Activated naive CD8-positive, alpha-beta T cell treated with anti-CD3 and anti-CD28 coated beads, Interleukin-2, amount 50 U/mL, for 24 hours (primary cell): ENCODE measurements around the gene DPH5.
"Not testable (repeated sequence)": the region's sequence is repeated elsewhere in the genome, so short reads cannot be mapped to it uniquely, and the experiment has no call there.

ENCODE experiments used
- ATAC-seq: fragments of 150-1000 bp; cut with Tn5 transposase; one replicate; pipeline ENCODE4 v1.10.0; 2021
- DNase-seq: peaks from one replicate; pipeline ENCODE4 v3.0.0; 2021
- H3K27ac Mint-ChIP-seq: one replicate; pipeline ENCODE4 v1.8.0; 2021; ENCODE audit warnings: mild to moderate bottlenecking, mixed read lengths
- H3K27me3 Mint-ChIP-seq: one replicate; pipeline ENCODE4 v1.8.0; 2021; ENCODE audit warnings: mixed read lengths
- H3K36me3 Mint-ChIP-seq: one replicate; pipeline ENCODE4 v1.8.0; 2021; ENCODE audit warnings: low read depth, mixed read lengths
- H3K4me1 Mint-ChIP-seq: one replicate; pipeline ENCODE4 v1.8.0; 2021; ENCODE audit warnings: mixed read lengths
- H3K4me3 Mint-ChIP-seq: one replicate; pipeline ENCODE4 v1.8.0; 2021; ENCODE audit warnings: mild to moderate bottlenecking, moderate library complexity, mixed read lengths
- H3K9me3 Mint-ChIP-seq: one replicate; pipeline ENCODE4 v1.8.0; 2021; ENCODE audit warnings: mixed read lengths

The DPH5 gene, protein sequence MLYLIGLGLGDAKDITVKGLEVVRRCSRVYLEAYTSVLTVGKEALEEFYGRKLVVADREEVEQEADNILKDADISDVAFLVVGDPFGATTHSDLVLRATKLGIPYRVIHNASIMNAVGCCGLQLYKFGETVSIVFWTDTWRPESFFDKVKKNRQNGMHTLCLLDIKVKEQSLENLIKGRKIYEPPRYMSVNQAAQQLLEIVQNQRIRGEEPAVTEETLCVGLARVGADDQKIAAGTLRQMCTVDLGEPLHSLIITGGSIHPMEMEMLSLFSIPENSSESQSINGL

DNA sequence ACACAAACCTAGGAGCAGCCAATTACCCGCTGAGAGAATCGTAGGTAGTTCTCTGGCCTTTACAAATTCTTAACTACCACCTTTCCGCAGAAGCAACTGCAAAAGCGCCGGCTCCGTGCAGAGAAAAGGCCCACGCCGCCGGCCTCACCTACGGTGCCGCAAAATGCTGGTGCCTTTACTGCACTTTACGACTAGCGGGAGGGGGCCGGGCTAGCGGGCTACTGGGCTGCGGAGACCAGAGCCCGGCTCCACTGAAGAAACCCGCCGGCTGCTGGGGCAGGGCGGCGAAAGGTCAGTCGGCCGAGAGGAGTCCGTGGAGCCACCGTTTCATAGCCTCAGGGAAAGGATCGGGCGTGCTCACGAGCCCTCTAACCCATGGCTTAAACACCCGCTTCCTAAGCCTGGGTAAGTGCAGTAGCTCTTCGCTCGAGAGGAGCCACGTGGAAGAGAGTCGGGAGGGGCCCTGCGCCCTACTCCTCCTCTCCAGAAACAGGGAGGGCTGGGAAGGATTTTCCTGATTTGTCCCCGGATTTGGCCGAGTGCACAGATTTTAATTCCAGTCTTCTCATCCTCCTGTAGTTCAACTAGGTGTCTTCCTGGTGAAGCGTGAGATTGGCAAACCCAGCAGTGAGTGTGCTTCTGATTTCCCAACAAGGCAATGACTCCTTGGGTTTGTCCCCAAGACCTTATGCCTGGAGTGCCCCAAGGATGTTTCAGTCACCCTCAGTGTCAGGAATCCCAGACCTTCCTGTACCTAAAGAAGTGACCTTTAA, at the start of gene DPH5:
DPH5 (minus strand) TSS at position 128 of the 773 bp plus-strand sequence. CDS start 341 bp downstream, outside the sequence.
- Mint-ChIP-seq H3K27ac (peak within 1 kb of the TSS; percentile 99), H3K4me1 (peaks cover 74% of the 10 kb centered on the region), H3K36me3 (peaks cover 68% of the 10 kb centered on the region), H3K9me3 (no peaks in the 10 kb centered on the region), H3K4me3 (peak within 1 kb of the TSS; percentile 100), H3K27me3 (no peaks in the 10 kb centered on the region)
- DNase-seq (peak; percentile 90), ATAC-seq (peak; percentile 95)

DNA sequence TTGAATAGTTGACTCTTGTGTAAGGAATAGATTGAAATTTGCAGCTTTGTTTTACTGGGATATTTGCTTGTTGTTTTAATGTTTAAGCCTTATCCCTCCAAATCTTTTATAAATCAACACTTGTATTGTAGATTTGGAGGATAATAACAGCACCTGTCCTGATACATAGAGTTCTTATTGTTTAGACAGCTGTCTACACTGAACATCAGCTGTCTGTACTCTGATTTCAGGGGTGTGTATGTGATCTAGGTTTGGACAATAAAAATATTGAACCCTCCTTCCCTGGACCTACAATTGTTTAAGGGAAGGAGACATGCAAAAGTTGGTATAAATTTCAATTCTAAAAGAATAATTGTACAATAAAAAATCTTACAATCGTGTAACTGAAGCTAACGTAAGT, 48.3 kb upstream of the DPH5 start:
- Mint-ChIP-seq H3K27ac (no peak overlapping the region), H3K4me3 (no peak overlapping the region), H3K27me3 (no peaks in the 10 kb centered on the region), H3K36me3 (peaks cover 17% of the 10 kb centered on the region), H3K4me1 (peaks cover 36% of the 10 kb centered on the region), H3K9me3 (peaks cover 2% of the 10 kb centered on the region)
- ATAC-seq (no peak), DNase-seq (no peak)

GRCh38 chr1:101071470-101071891, 45.9 kb upstream of the DPH5 start:
- no peak overlapping the region for H3K4me3 Mint-ChIP-seq
- peaks cover 51% of the 10 kb centered on the region for H3K4me1 Mint-ChIP-seq
- no peaks in the 10 kb centered on the region for H3K9me3 Mint-ChIP-seq
- DNase-seq, result no peak
- no peak for ATAC-seq
- H3K27ac Mint-ChIP-seq, result no peak overlapping the region
- no peaks in the 10 kb centered on the region for H3K27me3 Mint-ChIP-seq
- peaks cover 7% of the 10 kb centered on the region for H3K36me3 Mint-ChIP-seq

DNA sequence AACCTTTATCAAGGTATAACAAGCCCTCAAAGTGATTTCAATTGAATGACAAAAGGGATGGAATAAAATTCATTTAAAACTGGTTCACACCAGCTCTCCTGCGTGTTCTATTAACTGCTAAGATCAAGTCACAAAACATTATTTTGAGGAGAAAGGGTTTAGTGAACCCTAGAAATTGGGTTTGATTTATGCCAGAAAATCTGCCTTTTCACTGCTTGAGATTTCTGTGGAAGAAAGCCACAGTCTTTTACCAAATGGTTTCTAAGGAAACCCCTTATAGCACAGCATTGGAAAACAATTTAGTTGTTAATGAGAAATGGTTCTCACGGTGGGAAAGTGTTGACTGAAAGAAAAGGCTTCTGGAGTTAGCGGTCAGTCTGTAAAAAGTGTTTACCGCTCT, 43.6 kb upstream of the DPH5 start:
- Mint-ChIP-seq H3K4me3 (no peak overlapping the region), H3K27me3 (no peaks in the 10 kb centered on the region), H3K27ac (no peak overlapping the region), H3K9me3 (no peaks in the 10 kb centered on the region), H3K36me3 (peaks cover 7% of the 10 kb centered on the region), H3K4me1 (peaks cover 66% of the 10 kb centered on the region)
- DNase-seq (no peak), ATAC-seq (no peak)

DNA sequence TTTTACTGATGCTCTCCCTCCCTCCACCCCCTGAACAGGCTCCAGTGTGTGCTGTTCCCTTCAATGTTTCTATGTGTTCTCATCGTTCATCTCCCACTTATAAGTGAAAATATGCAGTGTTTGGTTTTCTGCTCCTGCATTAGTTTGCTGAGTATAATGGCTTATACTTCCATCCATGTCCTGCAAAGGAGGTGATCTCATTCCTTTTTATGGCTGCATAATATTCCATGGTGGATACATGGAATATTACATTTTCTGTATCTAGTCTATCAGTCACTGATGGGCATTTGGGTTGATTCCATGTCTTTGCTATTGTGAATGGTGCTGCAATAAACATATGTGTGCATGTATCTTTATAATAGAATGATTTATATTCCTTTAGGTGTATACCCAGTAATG, 41.4 kb upstream of the DPH5 start:
- not testable (repeated sequence) for DNase-seq, H3K4me3 Mint-ChIP-seq, H3K9me3 Mint-ChIP-seq, H3K27me3 Mint-ChIP-seq, H3K36me3 Mint-ChIP-seq, ATAC-seq, H3K27ac Mint-ChIP-seq
- peaks cover 63% of the 10 kb centered on the region for H3K4me1 Mint-ChIP-seq

DNA sequence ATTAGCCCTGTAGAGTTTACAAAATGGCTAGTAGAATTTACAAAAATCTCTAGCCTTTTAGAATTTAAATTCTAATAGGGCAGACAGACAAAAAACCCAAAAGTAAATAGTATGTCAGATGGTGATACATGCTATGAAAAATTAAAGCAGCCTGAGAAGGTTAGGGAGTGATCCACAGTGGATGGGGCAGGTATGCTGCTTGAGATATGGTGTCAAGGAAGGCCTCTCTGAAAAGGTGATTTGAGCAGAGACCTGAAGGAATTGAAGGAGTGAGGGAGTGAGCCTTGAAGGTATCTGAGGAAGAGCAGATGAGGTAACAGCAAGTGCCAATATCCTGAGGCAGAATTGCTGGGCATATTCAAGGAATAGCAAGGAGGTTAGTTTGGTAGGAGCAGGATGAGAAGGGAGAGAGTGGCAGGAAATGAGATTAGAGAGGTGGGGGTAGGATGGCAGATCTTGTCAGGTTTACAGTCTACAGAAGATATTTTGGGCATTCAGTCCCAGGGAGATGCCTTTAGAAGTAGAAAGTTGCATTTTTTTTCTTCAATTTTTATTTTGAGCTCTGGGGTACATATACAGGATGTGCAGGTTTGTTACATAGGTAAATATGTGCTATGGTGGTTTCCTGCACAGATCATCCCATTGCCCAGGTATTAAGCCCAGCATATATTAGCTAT, 40.8 kb upstream of the DPH5 start:
- no peak for DNase-seq
- Mint-ChIP-seq H3K9me3 (no peaks in the 10 kb centered on the region), H3K4me1 (peaks cover 63% of the 10 kb centered on the region), H3K27ac (peak overlapping the region; percentile 63), H3K4me3 (peak overlapping the region; percentile 18), H3K27me3 (no peaks in the 10 kb centered on the region), H3K36me3 (peaks cover 5% of the 10 kb centered on the region)
- ATAC-seq, result no peak

GRCh38 chr1:101065575-101065974, 40.0 kb upstream of the DPH5 start:
- DNase-seq, result no peak
- Mint-ChIP-seq H3K9me3 (no peaks in the 10 kb centered on the region), H3K4me1 (peaks cover 61% of the 10 kb centered on the region), H3K36me3 (peaks cover 7% of the 10 kb centered on the region), H3K27me3 (no peaks in the 10 kb centered on the region), H3K27ac (peak overlapping the region; percentile 59), H3K4me3 (peak overlapping the region; percentile 39)
- ATAC-seq, result peak; percentile 54

- no peak overlapping the region for H3K27ac Mint-ChIP-seq
Measured at GRCh38 chr1:101064697-101065096, 39.1 kb upstream of the DPH5 start.

GRCh38 chr1:101060992-101061391, 35.4 kb upstream of the DPH5 start:
- Mint-ChIP-seq H3K4me1 (peaks cover 32% of the 10 kb centered on the region), H3K9me3 (peaks cover 6% of the 10 kb centered on the region), H3K4me3 (no peak overlapping the region), H3K27me3 (no peaks in the 10 kb centered on the region), H3K36me3 (peaks cover 13% of the 10 kb centered on the region), H3K27ac (no peak overlapping the region)
- ATAC-seq, result no peak
- DNase-seq, result no peak

More at GRCh38 chr1:101064697-101065096, 39.1 kb upstream of the DPH5 start:
- Mint-ChIP-seq H3K4me1 (peaks cover 54% of the 10 kb centered on the region), H3K4me3 (no peak overlapping the region), H3K9me3 (no peaks in the 10 kb centered on the region), H3K27me3 (no peaks in the 10 kb centered on the region), H3K36me3 (peaks cover 9% of the 10 kb centered on the region)
- no peak for ATAC-seq
- DNase-seq, result no peak

DNA sequence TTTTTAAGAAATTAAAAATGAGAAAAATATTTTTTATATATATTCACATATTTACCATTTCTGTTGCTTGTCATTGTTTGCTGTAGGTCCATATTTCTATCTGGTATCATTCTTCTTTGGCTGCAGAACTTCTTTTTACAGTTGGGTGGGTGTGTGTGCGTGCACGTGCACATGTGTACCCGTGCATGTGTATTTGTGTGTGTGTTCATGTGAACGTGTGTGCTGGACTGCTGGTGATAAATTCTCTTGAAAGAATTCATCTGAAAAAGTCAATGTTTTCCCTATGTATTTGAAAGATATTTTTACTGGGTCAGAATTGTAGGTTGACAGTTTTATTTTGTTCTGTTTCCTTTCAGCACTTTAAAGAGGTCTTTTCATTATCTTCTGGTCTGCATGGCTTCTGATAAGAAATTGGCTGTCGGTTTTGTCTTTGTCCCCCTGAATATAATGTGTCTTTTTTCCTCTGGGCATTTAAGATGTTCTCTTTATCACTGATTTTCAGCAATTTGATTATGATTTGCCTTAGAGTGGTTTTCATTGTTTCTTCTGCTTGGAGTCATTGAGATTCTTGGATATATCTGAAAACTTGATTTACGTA, 34.5 kb upstream of the DPH5 start:
- no peaks in the 10 kb centered on the region for H3K27me3 Mint-ChIP-seq
- peaks cover 28% of the 10 kb centered on the region for H3K4me1 Mint-ChIP-seq
- no peak for ATAC-seq
- peaks cover 6% of the 10 kb centered on the region for H3K9me3 Mint-ChIP-seq
- DNase-seq, result no peak
- peaks cover 13% of the 10 kb centered on the region for H3K36me3 Mint-ChIP-seq
- H3K4me3 Mint-ChIP-seq, result no peak overlapping the region
- no peak overlapping the region for H3K27ac Mint-ChIP-seq

DNA sequence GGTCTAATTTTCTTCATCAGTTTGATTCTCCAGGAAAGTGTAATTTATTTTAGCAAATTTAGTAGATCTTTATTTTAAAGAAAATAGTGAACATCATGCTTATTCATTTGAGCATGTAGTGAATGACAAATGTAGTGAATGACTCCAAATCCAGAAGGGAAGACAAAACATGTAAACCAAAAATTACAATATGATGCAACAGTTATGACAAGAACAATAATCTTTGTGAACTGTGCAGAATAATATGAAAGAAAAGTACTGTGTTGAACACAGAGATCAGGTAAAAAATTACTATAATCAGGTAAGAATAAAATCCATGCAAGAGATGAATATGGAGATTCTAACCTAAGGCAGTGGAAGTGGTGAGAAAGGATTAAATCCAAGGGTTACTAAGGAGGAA, 30.0 kb upstream of the DPH5 start:
- peaks cover 6% of the 10 kb centered on the region for H3K9me3 Mint-ChIP-seq
- DNase-seq (no peak), ATAC-seq (no peak)
- H3K4me1 Mint-ChIP-seq, result peaks cover 24% of the 10 kb centered on the region
- no peaks in the 10 kb centered on the region for H3K27me3 Mint-ChIP-seq
- H3K4me3 Mint-ChIP-seq, result no peak overlapping the region
- H3K36me3 Mint-ChIP-seq, result peaks cover 17% of the 10 kb centered on the region
- H3K27ac Mint-ChIP-seq, result no peak overlapping the region

DNA sequence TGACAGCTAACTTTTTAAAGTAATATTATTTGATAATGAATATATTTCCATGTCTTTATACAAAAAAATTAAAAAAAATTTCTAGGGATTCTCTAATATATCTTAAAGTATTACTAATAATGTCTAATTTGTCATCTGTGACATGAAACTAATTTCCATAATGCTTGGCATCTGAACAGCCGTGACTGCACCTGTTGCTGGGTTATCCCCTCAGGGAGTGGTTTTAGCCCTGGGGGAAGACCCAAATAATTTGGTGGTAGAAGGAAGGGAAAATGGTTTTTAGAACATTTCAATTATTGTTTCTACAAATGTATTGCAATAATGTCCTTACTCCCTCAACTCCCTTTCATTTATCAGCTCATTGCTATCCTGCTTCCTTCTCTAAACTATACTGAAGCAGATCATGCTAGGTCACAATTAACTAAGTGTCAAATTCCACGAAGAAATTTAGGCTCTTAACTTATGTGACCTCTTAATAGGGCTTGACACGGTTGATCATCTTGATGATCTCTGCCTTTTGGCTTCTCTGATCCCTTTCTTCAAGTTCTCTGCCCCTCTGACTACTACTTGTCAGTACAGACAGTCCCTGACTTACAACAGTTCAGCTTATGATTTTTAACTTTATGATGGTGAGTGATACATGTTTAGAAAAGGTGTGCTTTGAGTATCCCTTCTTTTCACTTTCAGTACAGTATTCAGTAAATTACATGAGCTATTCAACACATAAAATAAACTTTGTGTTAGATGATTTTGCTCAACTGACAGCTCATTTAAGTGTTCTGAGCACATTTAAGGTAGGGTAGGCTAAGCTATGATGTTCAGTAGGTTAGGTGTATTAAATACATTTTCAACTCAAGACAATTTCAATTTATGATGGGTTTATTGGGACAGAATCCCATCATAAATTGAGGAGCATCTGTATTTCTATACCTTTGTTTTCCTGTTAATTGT, 26.4 kb upstream of the DPH5 start:
- Mint-ChIP-seq H3K36me3 (peaks cover 6% of the 10 kb centered on the region), H3K4me1 (peaks cover 29% of the 10 kb centered on the region), H3K9me3 (no peaks in the 10 kb centered on the region), H3K27me3 (no peaks in the 10 kb centered on the region), H3K4me3 (no peak overlapping the region), H3K27ac (peak overlapping the region; percentile 5)
- ATAC-seq (peak; percentile 59), DNase-seq (no peak)

- Mint-ChIP-seq H3K27ac (no peak overlapping the region), H3K4me1 (peaks cover 26% of the 10 kb centered on the region), H3K36me3 (peaks cover 11% of the 10 kb centered on the region), H3K4me3 (no peak overlapping the region), H3K27me3 (no peaks in the 10 kb centered on the region), H3K9me3 (no peaks in the 10 kb centered on the region)
- DNase-seq (no peak), ATAC-seq (no peak)
Measured at GRCh38 chr1:101050869-101051268, 25.3 kb upstream of the DPH5 start.

DNA sequence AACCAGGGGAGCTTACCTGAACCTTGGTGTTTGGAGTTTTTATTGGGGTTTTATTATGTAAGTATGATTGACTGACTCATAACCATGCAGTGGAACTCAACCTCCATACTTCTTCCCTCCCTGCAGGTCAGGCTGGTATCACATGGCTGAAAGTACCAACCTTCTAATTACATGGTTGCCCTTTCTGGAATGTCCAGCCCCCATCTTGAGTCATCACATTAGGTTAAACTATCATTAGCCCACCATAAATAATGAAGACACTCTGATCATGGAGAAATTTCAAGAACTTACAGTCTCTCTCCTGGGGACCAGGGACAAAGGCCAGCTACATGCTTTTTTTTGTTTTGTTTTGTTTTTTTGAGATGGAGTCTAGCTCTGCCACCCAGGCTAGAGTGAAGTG, 19.2 kb upstream of the DPH5 start:
- H3K36me3 Mint-ChIP-seq, result peaks cover 16% of the 10 kb centered on the region
- no peak overlapping the region for H3K4me3 Mint-ChIP-seq
- H3K27ac Mint-ChIP-seq, result no peak overlapping the region
- H3K27me3 Mint-ChIP-seq, result no peaks in the 10 kb centered on the region
- H3K9me3 Mint-ChIP-seq, result peaks cover 9% of the 10 kb centered on the region
- ATAC-seq (no peak), DNase-seq (no peak)
- H3K4me1 Mint-ChIP-seq, result peaks cover 11% of the 10 kb centered on the region
